Body of pancreas (tissue), 4 donors: Measurements from ENCODE around the gene COBLL1.

Experiments
- POLR2A ChIP-seq, 3 donors: fragments of 450-650 bp; IDR thresholded peaks; one replicate each; pipeline ENCODE4 v1.6.1; 2016; ENCODE audit warnings: antibody characterized with exemption in 3 of 3, mild to moderate bottlenecking in 2 of 3
- TF ChIP-seq, protein P1 (sequence below), 7 experiments: fragments of 450-650 bp in 4 of 7; fragments of 200-600 bp in 3 of 7; sonication (generic) in 3 of 7; IDR thresholded peaks; one replicate each; pipeline ENCODE4 v1.5.1; 2016 to 2019; ENCODE audit warnings: antibody characterized with exemption in 7 of 7

DNA sequence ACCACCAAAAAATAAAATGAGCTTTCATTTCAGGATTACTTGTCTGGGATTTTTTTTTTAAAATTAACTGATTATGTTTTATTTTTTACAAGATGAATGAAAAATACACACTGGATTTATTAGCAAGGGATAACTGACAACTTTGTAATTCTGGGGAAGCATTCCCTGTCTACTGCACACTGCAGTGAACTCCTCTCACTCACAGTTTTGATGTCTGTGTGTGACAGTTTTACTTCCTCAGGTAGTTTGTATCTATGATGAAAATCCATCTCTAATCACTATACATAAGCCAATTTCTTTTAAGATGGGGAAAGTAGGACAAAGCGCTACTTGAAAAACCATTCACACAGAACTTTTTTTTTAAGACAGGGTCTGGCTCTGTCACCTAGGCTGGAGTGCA is 94.5 kb downstream of the COBLL1 start:
- TF ChIP-seq, protein P1, sequence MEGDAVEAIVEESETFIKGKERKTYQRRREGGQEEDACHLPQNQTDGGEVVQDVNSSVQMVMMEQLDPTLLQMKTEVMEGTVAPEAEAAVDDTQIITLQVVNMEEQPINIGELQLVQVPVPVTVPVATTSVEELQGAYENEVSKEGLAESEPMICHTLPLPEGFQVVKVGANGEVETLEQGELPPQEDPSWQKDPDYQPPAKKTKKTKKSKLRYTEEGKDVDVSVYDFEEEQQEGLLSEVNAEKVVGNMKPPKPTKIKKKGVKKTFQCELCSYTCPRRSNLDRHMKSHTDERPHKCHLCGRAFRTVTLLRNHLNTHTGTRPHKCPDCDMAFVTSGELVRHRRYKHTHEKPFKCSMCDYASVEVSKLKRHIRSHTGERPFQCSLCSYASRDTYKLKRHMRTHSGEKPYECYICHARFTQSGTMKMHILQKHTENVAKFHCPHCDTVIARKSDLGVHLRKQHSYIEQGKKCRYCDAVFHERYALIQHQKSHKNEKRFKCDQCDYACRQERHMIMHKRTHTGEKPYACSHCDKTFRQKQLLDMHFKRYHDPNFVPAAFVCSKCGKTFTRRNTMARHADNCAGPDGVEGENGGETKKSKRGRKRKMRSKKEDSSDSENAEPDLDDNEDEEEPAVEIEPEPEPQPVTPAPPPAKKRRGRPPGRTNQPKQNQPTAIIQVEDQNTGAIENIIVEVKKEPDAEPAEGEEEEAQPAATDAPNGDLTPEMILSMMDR (IDR thresholded peaks at IDR 0.05): no peak
- no peak for TF ChIP-seq POLR2A (IDR thresholded peaks at IDR 0.05)
